Epithelial cell of proximal tubule (primary cell): ENCODE data around the gene CMTM8. TPM values are rescaled to one million over a fixed set of nuclear protein-coding genes. Genes with fewer than 3 reads are reported as not detected.
A peak's percentile ranks its signal among the peaks of the same experiment; 100 is the strongest.

Experiments
- DNase-seq: peaks from one replicate; pipeline ENCODE4 v3.0.0-alpha.2; 2011; ENCODE audit warnings: low read depth
- H3K4me3 ChIP-seq: 2 replicates; pipeline ENCODE4 v1.5.1; 2011; ENCODE audit warnings: low read depth, mild to moderate bottlenecking, low read length
- total RNA-seq: library from RNA; depleted of rRNA; stranded (reverse); fragments of >200 nt; gene quantifications from 2 replicates; pipeline ENCODE4 v1.2.3, GENCODE V29; 2015
- TF ChIP-seq, protein P1 (sequence below): conservative IDR thresholded peaks from 2 replicates; pipeline ENCODE4 v1.5.1; 2012; ENCODE audit warnings: low read depth, mild to moderate bottlenecking, low read length

The CMTM8 gene
- total RNA-seq, 1 donor from 2014 or later, result 9.2 TPM

DNA sequence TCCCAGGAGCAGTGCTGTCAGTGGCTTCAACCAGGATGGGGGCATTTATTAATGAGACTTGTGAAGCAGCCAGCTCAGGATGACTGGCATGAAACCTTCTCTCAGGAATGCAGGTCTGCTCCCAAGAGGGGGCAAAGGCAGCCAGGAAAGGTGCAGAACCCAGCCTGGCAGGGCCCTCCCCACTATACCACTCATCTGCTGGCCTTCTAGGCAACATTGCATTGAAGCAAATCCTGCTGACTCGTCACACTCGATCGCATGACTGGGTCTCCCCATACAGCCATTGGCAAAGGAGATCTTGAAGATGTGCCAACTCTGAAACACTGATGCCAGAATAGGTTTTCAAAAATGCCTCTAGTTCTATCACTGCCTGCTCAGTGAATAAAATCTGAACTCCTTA lies 87.4 kb downstream of the CMTM8 start:
- peak; percentile 78 for DNase-seq
- H3K4me3 ChIP-seq, result no peak overlapping the region
- TF ChIP-seq, protein P1, sequence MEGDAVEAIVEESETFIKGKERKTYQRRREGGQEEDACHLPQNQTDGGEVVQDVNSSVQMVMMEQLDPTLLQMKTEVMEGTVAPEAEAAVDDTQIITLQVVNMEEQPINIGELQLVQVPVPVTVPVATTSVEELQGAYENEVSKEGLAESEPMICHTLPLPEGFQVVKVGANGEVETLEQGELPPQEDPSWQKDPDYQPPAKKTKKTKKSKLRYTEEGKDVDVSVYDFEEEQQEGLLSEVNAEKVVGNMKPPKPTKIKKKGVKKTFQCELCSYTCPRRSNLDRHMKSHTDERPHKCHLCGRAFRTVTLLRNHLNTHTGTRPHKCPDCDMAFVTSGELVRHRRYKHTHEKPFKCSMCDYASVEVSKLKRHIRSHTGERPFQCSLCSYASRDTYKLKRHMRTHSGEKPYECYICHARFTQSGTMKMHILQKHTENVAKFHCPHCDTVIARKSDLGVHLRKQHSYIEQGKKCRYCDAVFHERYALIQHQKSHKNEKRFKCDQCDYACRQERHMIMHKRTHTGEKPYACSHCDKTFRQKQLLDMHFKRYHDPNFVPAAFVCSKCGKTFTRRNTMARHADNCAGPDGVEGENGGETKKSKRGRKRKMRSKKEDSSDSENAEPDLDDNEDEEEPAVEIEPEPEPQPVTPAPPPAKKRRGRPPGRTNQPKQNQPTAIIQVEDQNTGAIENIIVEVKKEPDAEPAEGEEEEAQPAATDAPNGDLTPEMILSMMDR, result no peak

DNA sequence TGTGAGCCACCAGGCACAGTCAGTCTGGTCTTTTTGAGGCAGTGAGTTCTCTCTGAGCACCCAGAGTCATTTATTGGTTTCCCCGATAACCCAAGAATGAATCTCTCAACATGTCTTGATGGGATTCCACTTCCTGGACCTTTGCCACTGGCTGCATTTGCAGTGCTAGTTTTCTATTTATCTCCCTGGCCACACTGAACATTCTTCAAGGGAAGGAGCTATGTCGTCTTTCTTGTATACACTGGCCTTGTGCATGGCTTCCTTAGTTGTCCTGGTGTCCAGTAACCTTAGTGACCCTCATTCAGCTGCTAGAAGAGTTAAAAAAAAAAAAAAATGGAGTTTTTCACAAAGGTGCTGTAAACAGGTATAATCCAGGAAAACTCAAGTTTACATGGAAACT lies 88.3 kb downstream of the CMTM8 start:
- H3K4me3 ChIP-seq, result no peak overlapping the region
- no peak for DNase-seq
- TF ChIP-seq, protein P1, result no peak

DNA sequence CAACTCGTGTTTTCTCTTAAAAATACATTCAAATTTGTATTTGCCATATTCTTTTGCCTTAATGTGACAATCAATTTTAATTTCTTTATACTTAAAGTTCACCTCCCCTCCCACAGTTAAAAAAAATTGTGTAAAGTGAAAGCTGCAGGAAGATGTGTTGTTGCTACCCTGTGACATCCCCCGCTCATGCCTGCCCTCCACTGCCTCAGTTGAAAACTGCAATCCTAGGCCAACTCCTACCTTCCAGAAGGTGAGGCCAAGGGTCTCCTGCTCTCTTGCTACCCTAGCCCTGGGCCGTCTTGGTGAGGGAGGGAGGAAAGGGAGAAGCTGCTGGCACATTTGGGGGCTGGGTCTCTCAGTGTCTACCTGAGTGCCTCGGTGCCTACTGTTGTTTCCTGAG lies 96.2 kb downstream of the CMTM8 start:
- TF ChIP-seq, protein P1, result peak; percentile 70
- DNase-seq, result no peak
- no peak overlapping the region for H3K4me3 ChIP-seq

DNA sequence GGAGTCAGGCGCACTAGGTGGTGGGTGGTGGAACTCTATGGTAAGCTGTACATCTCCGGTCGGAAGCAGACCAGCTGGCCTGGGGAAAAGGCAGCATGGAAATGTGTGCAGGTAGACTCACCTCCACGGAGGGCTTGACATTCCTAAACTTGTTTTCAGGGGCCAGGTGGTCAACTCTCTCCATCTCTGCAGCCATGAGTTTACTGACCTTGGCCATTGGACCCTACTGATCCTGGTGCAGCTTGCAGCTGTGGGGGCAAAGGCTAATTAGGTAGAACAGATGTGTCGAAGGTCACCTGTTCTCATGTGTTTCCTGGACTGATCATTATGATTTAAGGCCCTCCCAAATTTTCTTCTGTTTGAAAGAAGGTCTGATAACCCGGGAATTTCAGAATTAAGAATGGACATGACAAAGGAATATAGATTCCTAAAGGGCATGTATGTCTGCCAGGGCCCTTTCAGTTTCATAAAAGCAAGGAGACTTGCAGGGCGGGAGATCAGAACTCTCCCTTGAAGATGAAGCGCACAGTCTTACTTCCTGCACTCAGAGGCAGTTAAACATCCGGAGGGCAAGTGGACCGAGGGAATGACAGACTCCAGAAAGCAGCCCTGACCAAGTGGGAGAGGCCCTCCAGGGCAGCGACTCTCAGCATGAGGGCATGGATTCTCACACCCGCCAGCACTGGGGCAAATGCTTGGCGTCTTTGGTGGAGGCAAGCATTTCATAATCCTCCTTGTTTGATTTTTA lies 97.1 kb downstream of the CMTM8 start:
- no peak for DNase-seq
- TF ChIP-seq, protein P1, result no peak

DNA sequence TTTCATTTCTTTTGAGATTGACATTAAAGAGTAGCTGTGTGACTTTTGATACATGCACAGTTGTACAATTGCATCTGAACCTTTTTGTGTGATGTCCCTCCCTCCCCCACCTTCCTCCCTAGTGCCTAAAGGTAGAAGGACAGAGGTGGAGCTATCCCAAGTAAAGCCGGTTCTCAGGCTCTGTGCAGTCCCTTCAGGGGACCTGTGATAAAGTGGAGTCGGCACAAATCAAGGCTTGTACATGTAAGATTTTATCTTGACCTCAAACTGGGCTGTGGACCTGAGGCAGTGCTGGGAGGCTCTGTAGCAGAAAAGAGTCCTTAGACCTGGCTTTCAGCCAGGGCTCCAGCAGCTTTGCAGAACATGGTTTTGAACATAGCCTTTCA lies 97.6 kb downstream of the CMTM8 start:
- no peak for DNase-seq
- TF ChIP-seq, protein P1, result no peak

More for the DNA sequence above, 97.1 kb downstream of the CMTM8 start:
- no peak overlapping the region for H3K4me3 ChIP-seq

DNA sequence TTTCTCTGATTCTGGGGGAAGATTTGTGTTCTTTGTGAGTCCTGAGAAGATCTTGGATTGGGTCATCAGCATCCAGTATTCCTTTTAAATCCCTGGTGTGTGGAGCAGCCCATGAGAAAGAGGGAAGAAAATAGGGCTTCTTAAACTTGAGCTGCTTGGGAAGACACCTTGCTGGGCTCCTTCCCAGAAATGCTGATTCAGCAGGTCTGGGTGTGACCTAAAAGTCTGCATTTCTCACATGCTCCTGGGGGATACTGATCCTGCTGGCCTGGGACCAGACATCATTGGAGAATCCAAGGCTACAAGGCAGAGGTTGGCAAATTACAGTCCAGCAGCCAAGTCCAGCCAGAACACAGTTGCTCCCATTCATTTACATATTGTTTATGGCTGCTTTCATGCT lies 99.0 kb downstream of the CMTM8 start:
- TF ChIP-seq, protein P1, result no peak
- no peak overlapping the region for H3K4me3 ChIP-seq
- DNase-seq, result no peak

More for the DNA sequence above, 97.6 kb downstream of the CMTM8 start:
- H3K4me3 ChIP-seq, result no peak overlapping the region

DNA sequence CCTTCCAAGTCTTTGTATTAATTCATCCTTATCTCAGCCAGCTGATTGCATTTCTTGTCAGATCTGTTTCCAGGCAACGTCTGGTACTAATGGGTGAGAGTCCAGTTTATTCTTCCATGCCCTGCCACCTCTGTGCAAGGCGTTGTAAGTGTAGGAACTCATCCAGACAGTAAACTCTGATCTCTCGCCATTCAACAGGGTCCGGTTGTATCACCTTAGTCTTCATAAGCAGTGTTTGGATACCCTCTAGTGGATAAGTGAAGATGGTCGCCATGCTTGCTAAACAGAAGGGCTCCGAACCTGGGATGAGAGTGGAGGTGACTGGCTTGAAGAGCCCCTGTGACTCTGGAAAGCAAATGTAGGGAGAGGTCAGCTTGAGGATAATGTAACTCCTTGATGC lies 101.6 kb downstream of the CMTM8 start:
- DNase-seq, result no peak
- TF ChIP-seq, protein P1, result peak; percentile 71
- H3K4me3 ChIP-seq, result no peak overlapping the region
